Measurements from ENCODE around the gene PHLDB2. TPM values are rescaled to one million over a fixed set of nuclear protein-coding genes. Genes with fewer than 3 reads are reported as not detected.

PHLDB2 gene
- total RNA-seq, 1 donor from 2014 or later = 170 TPM

DNA sequence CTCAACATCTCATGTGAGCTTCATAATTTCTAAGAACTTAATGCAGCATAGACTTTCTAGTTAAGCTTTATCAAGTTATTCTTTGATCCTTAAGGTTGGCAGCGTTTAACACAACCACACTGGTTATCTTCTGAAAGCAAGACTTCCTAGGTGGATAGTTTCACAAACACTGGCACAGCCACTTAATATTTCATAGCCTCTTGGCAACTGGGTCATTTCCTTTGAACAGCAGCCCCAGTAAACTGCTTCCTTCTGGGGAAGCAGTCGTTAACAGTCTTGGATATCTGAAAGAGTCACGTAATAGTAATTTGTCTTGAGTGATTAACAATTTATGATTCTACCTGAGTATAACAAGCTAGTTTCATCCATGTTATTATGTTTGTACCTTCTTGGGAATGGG, 73.9 kb downstream of the PHLDB2 start:
- no peak overlapping the region for H3K27ac Mint-ChIP-seq (ENCODE audit: unreplicated experiment)
- no peak overlapping the region for H3K4me3 Mint-ChIP-seq (ENCODE audit: unreplicated experiment)
- Histone ChIP-seq H3K4me2 (ENCODE audit: low read length) (no peak overlapping the region), H2AFZ (ENCODE audit: low read depth, low read length) (no peak overlapping the region), H3K27me3 (ENCODE audit: insufficient read depth, low read length) (no peaks in the 10 kb centered on the region), H3K79me2 (ENCODE audit: insufficient read depth, low read length) (peaks cover 32% of the 10 kb centered on the region), H3K27ac (ENCODE audit: low read depth, low read length) (no peak overlapping the region), H3K4me3 (ENCODE audit: insufficient read depth, low read depth, low read length) (no peak overlapping the region), H3K4me1 (ENCODE audit: insufficient read depth, low read length) (peaks cover 28% of the 10 kb centered on the region), H3K9me3 (ENCODE audit: insufficient read depth, low read depth, low read length) (no peaks in the 10 kb centered on the region), H4K20me1 (ENCODE audit: insufficient read depth, low read length) (no peaks in the 10 kb centered on the region), H3K9ac (ENCODE audit: low read length) (no peak overlapping the region), H3K36me3 (ENCODE audit: insufficient read depth, low read length) (peaks cover 29% of the 10 kb centered on the region)
- TF ChIP-seq, protein P1, sequence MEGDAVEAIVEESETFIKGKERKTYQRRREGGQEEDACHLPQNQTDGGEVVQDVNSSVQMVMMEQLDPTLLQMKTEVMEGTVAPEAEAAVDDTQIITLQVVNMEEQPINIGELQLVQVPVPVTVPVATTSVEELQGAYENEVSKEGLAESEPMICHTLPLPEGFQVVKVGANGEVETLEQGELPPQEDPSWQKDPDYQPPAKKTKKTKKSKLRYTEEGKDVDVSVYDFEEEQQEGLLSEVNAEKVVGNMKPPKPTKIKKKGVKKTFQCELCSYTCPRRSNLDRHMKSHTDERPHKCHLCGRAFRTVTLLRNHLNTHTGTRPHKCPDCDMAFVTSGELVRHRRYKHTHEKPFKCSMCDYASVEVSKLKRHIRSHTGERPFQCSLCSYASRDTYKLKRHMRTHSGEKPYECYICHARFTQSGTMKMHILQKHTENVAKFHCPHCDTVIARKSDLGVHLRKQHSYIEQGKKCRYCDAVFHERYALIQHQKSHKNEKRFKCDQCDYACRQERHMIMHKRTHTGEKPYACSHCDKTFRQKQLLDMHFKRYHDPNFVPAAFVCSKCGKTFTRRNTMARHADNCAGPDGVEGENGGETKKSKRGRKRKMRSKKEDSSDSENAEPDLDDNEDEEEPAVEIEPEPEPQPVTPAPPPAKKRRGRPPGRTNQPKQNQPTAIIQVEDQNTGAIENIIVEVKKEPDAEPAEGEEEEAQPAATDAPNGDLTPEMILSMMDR (IDR thresholded peaks at IDR 0.05; ENCODE audit: insufficient read depth, low read depth, low read length) = no peak
- no peak for TF ChIP-seq EZH2 (IDR thresholded peaks at IDR 0.05; ENCODE audit: insufficient read depth, low read length)
- peaks cover 38% of the 10 kb centered on the region for H3K4me1 Mint-ChIP-seq (ENCODE audit: low read depth, unreplicated experiment)
- H3K9me3 Mint-ChIP-seq (ENCODE audit: unreplicated experiment) = no peaks in the 10 kb centered on the region
- H3K27me3 Mint-ChIP-seq (ENCODE audit: low read depth, unreplicated experiment) = no peaks in the 10 kb centered on the region
- H3K36me3 Mint-ChIP-seq (ENCODE audit: low read depth, unreplicated experiment) = peaks cover 32% of the 10 kb centered on the region
- DNase-seq (ENCODE audit: low read depth) (no peak), FAIRE-seq (peak; percentile 64)

GRCh38 chr3:111936191-111936841, 77.3 kb downstream of the PHLDB2 start:
- Mint-ChIP-seq H3K4me3 (ENCODE audit: unreplicated experiment) (peak overlapping the region; percentile 64), H3K36me3 (ENCODE audit: low read depth, unreplicated experiment) (peaks cover 41% of the 10 kb centered on the region), H3K9me3 (ENCODE audit: unreplicated experiment) (no peaks in the 10 kb centered on the region), H3K27ac (ENCODE audit: unreplicated experiment) (peak overlapping the region; percentile 97), H3K4me1 (ENCODE audit: low read depth, unreplicated experiment) (peaks cover 39% of the 10 kb centered on the region), H3K27me3 (ENCODE audit: low read depth, unreplicated experiment) (no peaks in the 10 kb centered on the region)
- Histone ChIP-seq H3K9me3 (ENCODE audit: insufficient read depth, low read depth, low read length) (no peaks in the 10 kb centered on the region), H2AFZ (ENCODE audit: low read depth, low read length) (no peak overlapping the region), H3K9ac (ENCODE audit: low read length) (peak overlapping the region; percentile 62), H3K79me2 (ENCODE audit: insufficient read depth, low read length) (peaks cover 17% of the 10 kb centered on the region), H3K4me1 (ENCODE audit: insufficient read depth, low read length) (peaks cover 28% of the 10 kb centered on the region), H3K36me3 (ENCODE audit: insufficient read depth, low read length) (peaks cover 46% of the 10 kb centered on the region), H3K4me2 (ENCODE audit: low read length) (peak overlapping the region; percentile 72), H3K27ac (ENCODE audit: low read depth, low read length) (peak overlapping the region; percentile 87), H4K20me1 (ENCODE audit: insufficient read depth, low read length) (no peaks in the 10 kb centered on the region), H3K4me3 (ENCODE audit: insufficient read depth, low read depth, low read length) (no peak overlapping the region), H3K27me3 (ENCODE audit: insufficient read depth, low read length) (no peaks in the 10 kb centered on the region)
- DNase-seq (ENCODE audit: low read depth) (peak; percentile 83), FAIRE-seq (peak; percentile 88)
- TF ChIP-seq EZH2 (IDR thresholded peaks at IDR 0.05; ENCODE audit: insufficient read depth, low read length) = no peak

- Histone ChIP-seq H3K36me3 (ENCODE audit: insufficient read depth, low read length) (peaks cover 45% of the 10 kb centered on the region), H3K4me2 (ENCODE audit: low read length) (peak overlapping the region; percentile 72), H3K4me3 (ENCODE audit: insufficient read depth, low read depth, low read length) (no peak overlapping the region), H3K79me2 (ENCODE audit: insufficient read depth, low read length) (peaks cover 11% of the 10 kb centered on the region), H3K27ac (ENCODE audit: low read depth, low read length) (peak overlapping the region; percentile 87), H2AFZ (ENCODE audit: low read depth, low read length) (no peak overlapping the region), H3K9me3 (ENCODE audit: insufficient read depth, low read depth, low read length) (no peaks in the 10 kb centered on the region), H3K27me3 (ENCODE audit: insufficient read depth, low read length) (no peaks in the 10 kb centered on the region), H3K4me1 (ENCODE audit: insufficient read depth, low read length) (peaks cover 28% of the 10 kb centered on the region), H4K20me1 (ENCODE audit: insufficient read depth, low read length) (no peaks in the 10 kb centered on the region), H3K9ac (ENCODE audit: low read length) (peak overlapping the region; percentile 55)
- H3K4me1 Mint-ChIP-seq (ENCODE audit: low read depth, unreplicated experiment) = peaks cover 39% of the 10 kb centered on the region
- no peak overlapping the region for H3K4me3 Mint-ChIP-seq (ENCODE audit: unreplicated experiment)
- H3K9me3 Mint-ChIP-seq (ENCODE audit: unreplicated experiment) = no peaks in the 10 kb centered on the region
- FAIRE-seq (no peak), DNase-seq (ENCODE audit: low read depth) (peak; percentile 50)
- peaks cover 42% of the 10 kb centered on the region for H3K36me3 Mint-ChIP-seq (ENCODE audit: low read depth, unreplicated experiment)
- peak overlapping the region; percentile 97 for H3K27ac Mint-ChIP-seq (ENCODE audit: unreplicated experiment)
- H3K27me3 Mint-ChIP-seq (ENCODE audit: low read depth, unreplicated experiment) = no peaks in the 10 kb centered on the region
- TF ChIP-seq EZH2 (IDR thresholded peaks at IDR 0.05; ENCODE audit: insufficient read depth, low read length) = no peak
- TF ChIP-seq, protein P1 (IDR thresholded peaks at IDR 0.05; ENCODE audit: insufficient read depth, low read depth, low read length) = no peak
Observed at GRCh38 chr3:111936967-111937366, 77.9 kb downstream of the PHLDB2 start.
